Psoas muscle (tissue), 8 donors: ENCODE results near the gene AUTS2. TPM values are rescaled to one million over a fixed set of nuclear protein-coding genes. Genes with fewer than 3 reads are reported as not detected.

ENCODE experiments used
- ATAC-seq, 4 donors: fragments of 200-7000 bp; cut with Tn5 transposase; one replicate each; pipeline ENCODE4 v1.9.1; 2020; ENCODE audit warnings: moderate library complexity in 3 of 4, mild to moderate bottlenecking in 2 of 4
- DNase-seq, 2 donors: peaks; one replicate each; pipeline ENCODE4 v3.0.0-alpha.2; 2020
- H3K27ac ChIP-seq: fragments of 200-600 bp; one replicate; pipeline ENCODE4 v1.8.0; 2022
- H3K27me3 ChIP-seq, 3 donors: fragments of 200-600 bp in 1 of 3; one replicate each; pipeline versions ENCODE4 v1.6.1 to v1.8.0; 2013 to 2022; ENCODE audit warnings: low read length in 2 of 3, mild to moderate bottlenecking in 2 of 3, moderate library complexity in 1 of 3; ENCODE audit not compliant: insufficient read depth in 3 of 3
- H3K36me3 ChIP-seq, 2 donors: fragments of 200-600 bp in 1 of 2; one replicate each; pipeline versions ENCODE4 v1.6.1 to v1.8.0; 2013 to 2022; ENCODE audit warnings: low read depth in 1 of 2, mild to moderate bottlenecking in 1 of 2, moderate library complexity in 1 of 2; ENCODE audit not compliant: insufficient read depth in 1 of 2
- H3K4me1 ChIP-seq: fragments of 200-600 bp; one replicate; pipeline ENCODE4 v1.8.0; 2022
- H3K4me3 ChIP-seq: fragments of 200-600 bp; one replicate; pipeline ENCODE4 v1.8.0; 2022; ENCODE audit warnings: mild to moderate bottlenecking
- H3K9me3 ChIP-seq: fragments of 200-600 bp; one replicate; pipeline ENCODE4 v1.8.0; 2022
- CTCF ChIP-seq: fragments of 200-600 bp; IDR thresholded peaks from one replicate; pipeline ENCODE4 v1.8.0; 2022; ENCODE audit warnings: antibody characterized with exemption
- WGBS, 3 donors: extraction: QIAGEN DNeasy Blood & Tissue Kit; methylation state at CpG; one replicate each; pipeline versions ENCODE4 v1.1.6 to v1.1.7; 2013; 5-methylcytosine and 5-hydroxymethylcytosine counted together
- intact Hi-C, 2 donors: fragments of 100-400 bp; cut with DNase I; formaldehyde crosslinking; loops; one replicate each; pipeline versions ENCODE4 v1.11.0 to v1.14.2; 2022
- polyA plus RNA-seq, 3 donors: library from polyadenylated mRNA; stranded (reverse); fragments of 200-250 nt; gene quantifications; one replicate each; pipeline ENCODE4 v1.2.3, GENCODE V29; 2013
- total RNA-seq, 4 donors: library from RNA; stranded (reverse); fragmentation: NEBNext Ultra II Directional in 2 of 4; extraction: Animal tissue kit (Norgen Biotek cat#: 25700) in 2 of 4; gene quantifications; one replicate each; pipeline versions ENCODE4 v1.2.1 to v1.2.4, GENCODE V29; 2021 to 2023
- donor health status: healthy with polysubstance abuse.
- donor health status: DM: no; HTN: no; CAD: no; lungs with moderate emphysema.
- donor health status: Bipolar disorder and iron deficiency.
- donor health status: healthy.
- donor health status: DM: yes; HTN: yes; CAD: no.
- donor health status: DM: no; HTN: no; CAD: no.
- donor health status: DM: no; HTN: no; CAD: no.
- donor health status: DM: yes; HTN: yes; CAD: no.

AUTS2 gene
- total and polyA plus RNA-seq, 7 donors = 5.0 to 33.5 (median 14.3) TPM

GRCh38 chr7:70237256-70237655 is 639.0 kb downstream of the AUTS2 start:
- Histone ChIP-seq H3K4me3 (no peak overlapping the region), H3K9me3 (no peaks in the 10 kb centered on the region), H3K27ac (no peak overlapping the region), H3K4me1 (no peaks in the 10 kb centered on the region), H3K36me3 (no peaks in the 10 kb centered on the region), H3K27me3 (no peaks in the 10 kb centered on the region)
- ATAC-seq = no peak
- no peak for DNase-seq
- 74 to 83% (median 75%) methylated on average over 1 of the region's 1 CpG for WGBS, 3 donors
- intact Hi-C loops = no loop called here
- TF ChIP-seq CTCF = no peak

GRCh38 chr7:70237831-70238575 is 639.7 kb downstream of the AUTS2 start:
- intact Hi-C loops = no loop called here
- 53 to 63% (median 53%) methylated on average over 9 of the region's 9 CpGs for WGBS, 3 donors
- Histone ChIP-seq H3K27ac (no peak overlapping the region), H3K36me3 (no peaks in the 10 kb centered on the region), H3K4me1 (no peaks in the 10 kb centered on the region), H3K27me3 (no peaks in the 10 kb centered on the region), H3K9me3 (no peaks in the 10 kb centered on the region), H3K4me3 (no peak overlapping the region)
- ATAC-seq = no peak
- DNase-seq = no peak
- no peak for TF ChIP-seq CTCF

GRCh38 chr7:70239918-70240317 is 641.6 kb downstream of the AUTS2 start:
- no peak for TF ChIP-seq CTCF
- intact Hi-C loops = no loop called here
- WGBS, 3 donors = 93 to 97% (median 95%) methylated on average over 3 of the region's 3 CpGs
- no peak overlapping the region for H3K27ac ChIP-seq
- no peaks in the 10 kb centered on the region for H3K9me3 ChIP-seq
- no peak for ATAC-seq
- no peaks in the 10 kb centered on the region for H3K27me3 ChIP-seq
- H3K4me3 ChIP-seq = no peak overlapping the region
- no peak for DNase-seq
- no peaks in the 10 kb centered on the region for H3K4me1 ChIP-seq
- no peaks in the 10 kb centered on the region for H3K36me3 ChIP-seq

- 94 to 99% (median 95%) methylated on average over 2 of the region's 2 CpGs for WGBS, 3 donors
Observed at GRCh38 chr7:70240873-70241272, 642.6 kb downstream of the AUTS2 start.

More at GRCh38 chr7:70240873-70241272, 642.6 kb downstream of the AUTS2 start:
- ATAC-seq = no peak
- Histone ChIP-seq H3K4me3 (no peak overlapping the region), H3K36me3 (no peaks in the 10 kb centered on the region), H3K27ac (no peak overlapping the region), H3K9me3 (no peaks in the 10 kb centered on the region), H3K4me1 (no peaks in the 10 kb centered on the region), H3K27me3 (no peaks in the 10 kb centered on the region)
- TF ChIP-seq CTCF = no peak
- intact Hi-C loops = no loop called here
- no peak for DNase-seq
